ENCODE data around the gene STK11. TPM values are rescaled to one million over a fixed set of nuclear protein-coding genes. Genes with fewer than 3 reads are reported as not detected.

STK11 gene
- polyA plus RNA-seq, 2 of the 4 experiments (the other 2 are of a cell fraction): 16.2 to 33.6 TPM

GRCh38 chr19:1268226-1269064, 62.9 kb downstream of the STK11 start:
- TF ChIP-seq FOXS1 (CRISPR knock-in tag; IDR thresholded peaks at IDR 0.05) (no peak), CEBPB (IDR thresholded peaks at IDR 0.05) (0 out of 4 replicates have a peak, but pooled peaks of 1 of the 2 experiments have one; percentile 9)
- Histone ChIP-seq H3K27ac (peak overlapping the region; percentile 55 to 100; a peak in 4 of 6 replicates), H3K4me3 (no peak overlapping the region), H3K4me1 (peaks cover 61% of the 10 kb centered on the region), H3K9me3 (no peaks in the 10 kb centered on the region), H3K4me2 (peak overlapping the region; percentile 95)
- 79% methylated on average over 37 of the region's 40 CpGs for WGBS (ENCODE audit: missing lambda C conversion rate)
- CTCF ChIA-PET: interaction anchor here (1.2 to 18.7 kb wide), 5 partner anchors 11 to 48 kb away, joined by 3 to 500 read pairs (median 16); partner anchors contain the start of gene ATP5F1D
- DNase-seq (ENCODE audit: low read depth in 1 of 2, low spot score in 1 of 2) (no peak), ATAC-seq (no peak), FAIRE-seq (no peak)
- POLR2A ChIA-PET: interaction anchor here (0.6 to 3.8 kb wide), 24 partner anchors 8 to 593 kb away, joined by 3 to 98 read pairs (median 5); partner anchors contain the start of genes ABCA7, ATP5F1D, RNU6-2 and WDR18

- CTCF ChIA-PET: interaction anchor here (1.2 to 18.7 kb wide), 3 partner anchors 14 to 48 kb away, joined by 3 to 500 read pairs (median 107); partner anchors contain the start of gene ATP5F1D
- ATAC-seq: peak; percentile 32 to 64
- FAIRE-seq: no peak
- Histone ChIP-seq H3K27ac (peak within 1 kb of the TSS; percentile 100), H3K4me2 (peak within 1 kb of the TSS; percentile 97), H3K4me1 (peaks cover 63% of the 10 kb centered on the region), H3K4me3 (peak within 1 kb of the TSS; percentile 81), H3K9me3 (no peaks in the 10 kb centered on the region)
- POLR2A ChIA-PET: interaction anchor here (0.6 to 1.6 kb wide), 23 partner anchors 8 to 594 kb away, joined by 3 to 98 read pairs (median 5); partner anchors contain the start of genes ABCA7, ATP5F1D, RNU6-2 and WDR18
- peak; percentile 81 to 98 for DNase-seq (ENCODE audit: low read depth in 1 of 2, low spot score in 1 of 2)
- no CpG with 5 or more reads among the region's 50 CpGs for WGBS (ENCODE audit: missing lambda C conversion rate)
- TF ChIP-seq KDM5A (IDR thresholded peaks at IDR 0.05) (no peak), HMGXB4 (CRISPR knock-in tag; IDR thresholded peaks at IDR 0.05; ENCODE audit: borderline replicate concordance) (no peak), MAFK (IDR thresholded peaks at IDR 0.05; ENCODE audit: partially characterized antibody) (no peak), HDAC2 (IDR thresholded peaks at IDR 0.05) (no peak), SREBF2 (IDR thresholded peaks at IDR 0.05) (no peak), FOSL2 (IDR thresholded peaks at IDR 0.05) (no peak), FOSL2 (CRISPR knock-in tag; IDR thresholded peaks at IDR 0.05) (no peak), ELK1 (IDR thresholded peaks at IDR 0.05; ENCODE audit: low read depth, low read length) (no peak), E2F6 (IDR thresholded peaks at IDR 0.05; ENCODE audit: borderline replicate concordance, low read depth) (no peak), ZFP36 (IDR thresholded peaks at IDR 0.05; ENCODE audit: borderline replicate concordance, partially characterized antibody) (no peak), BCL3 (IDR thresholded peaks at IDR 0.05) (peak; percentile 96; the same call in 2 of the 3 replicates), KDM1A (IDR thresholded peaks at IDR 0.05; ENCODE audit: low read depth) (no peak), ATOH8 (CRISPR knock-in tag; IDR thresholded peaks at IDR 0.05; ENCODE audit: low read depth) (no peak), RAD21 (conservative IDR thresholded peaks at IDR 0.05 in 1 of 2, IDR thresholded peaks at IDR 0.05 in 1 of 2) (no peak), ZSCAN20 (CRISPR knock-in tag; IDR thresholded peaks at IDR 0.05) (no peak), JUN (IDR thresholded peaks at IDR 0.05) (peak; percentile 98 to 99; a peak in 4 of 5 replicates), SMC3 (IDR thresholded peaks at IDR 0.05) (no peak), ZNF302 (CRISPR knock-in tag; IDR thresholded peaks at IDR 0.05) (no peak), REST (IDR thresholded peaks at IDR 0.05) (no peak; the same call in 1 of the 2 replicates), TP53 (CRISPR knock-in tag; IDR thresholded peaks at IDR 0.05) (0 out of 2 replicates have a peak, but pooled peaks have one; percentile 29), CEBPB (IDR thresholded peaks at IDR 0.05) (no peak), MYC (IDR thresholded peaks at IDR 0.05; ENCODE audit: borderline replicate concordance, low read length) (no peak), HOXA7 (CRISPR knock-in tag; IDR thresholded peaks at IDR 0.05) (no peak), EHF (CRISPR knock-in tag; IDR thresholded peaks at IDR 0.05) (no peak)
Measured at GRCh38 chr19:1269065-1269477, 63.5 kb downstream of the STK11 start, which contains the start of gene CIRBP. Gene CIRBP (plus strand): TSS chr19:1269332. CDS start chr19:1270934, 1,602 bp downstream.
